ENCODE measurements around the gene PLPP2. TPM values are rescaled to one million over a fixed set of nuclear protein-coding genes. Genes with fewer than 3 reads are reported as not detected.

PLPP2 gene
- total RNA-seq, 1 donor from 2014 or later = 26.2 TPM

DNA sequence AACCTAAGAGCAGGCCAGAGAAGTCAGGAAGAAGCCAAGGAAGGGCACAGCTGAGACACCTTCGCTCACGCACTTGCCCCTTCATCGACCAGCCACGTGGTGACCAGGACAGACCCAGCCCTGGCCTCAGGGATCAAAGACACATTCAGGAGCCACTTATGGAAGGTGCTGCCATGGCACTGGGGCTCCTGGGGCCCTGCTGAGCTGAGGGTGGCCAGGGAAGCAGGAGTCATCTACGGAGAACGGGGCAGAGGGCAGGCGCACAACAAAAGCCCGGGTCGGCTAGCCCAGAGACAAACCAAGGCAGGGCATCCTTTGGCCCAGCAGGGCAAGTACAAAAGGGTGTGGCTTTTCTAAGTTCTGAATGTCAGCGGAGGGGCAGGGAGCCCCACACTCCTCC, 2.3 kb downstream of the PLPP2 start:
- no peak for DNase-seq (ENCODE audit: low spot score)
- no peaks in the 10 kb centered on the region for H3K9me3 Mint-ChIP-seq (ENCODE audit: unreplicated experiment)

DNA sequence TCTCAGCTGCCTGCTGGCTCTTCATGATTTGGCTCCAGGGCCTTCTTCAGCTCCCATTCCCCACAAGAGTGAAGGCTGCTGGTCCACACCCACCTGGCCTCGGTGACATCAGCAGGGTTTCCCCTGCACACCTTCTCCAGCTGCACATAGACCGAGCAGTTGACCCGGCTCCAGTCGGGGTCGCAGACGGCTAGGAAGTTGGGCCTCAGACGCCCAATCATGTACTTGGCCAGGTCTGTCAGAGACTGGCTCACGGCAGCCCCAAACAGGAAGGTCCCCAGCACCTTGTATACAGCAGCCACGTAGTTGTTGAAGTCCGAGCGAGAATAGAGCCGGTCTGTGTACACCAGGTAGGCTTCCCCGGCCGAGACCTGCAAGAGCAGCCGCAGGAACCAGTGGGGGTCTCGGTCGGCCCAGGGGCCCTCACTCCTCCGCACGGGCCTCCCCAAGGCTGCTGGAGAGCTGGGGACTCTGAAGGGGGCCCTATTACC, 3.8 kb downstream of the PLPP2 start:
- H3K4me1 Mint-ChIP-seq (ENCODE audit: unreplicated experiment) = peaks cover 5% of the 10 kb centered on the region
- no peak overlapping the region for H3K4me3 Mint-ChIP-seq (ENCODE audit: unreplicated experiment)
- TF ChIP-seq, protein P1, sequence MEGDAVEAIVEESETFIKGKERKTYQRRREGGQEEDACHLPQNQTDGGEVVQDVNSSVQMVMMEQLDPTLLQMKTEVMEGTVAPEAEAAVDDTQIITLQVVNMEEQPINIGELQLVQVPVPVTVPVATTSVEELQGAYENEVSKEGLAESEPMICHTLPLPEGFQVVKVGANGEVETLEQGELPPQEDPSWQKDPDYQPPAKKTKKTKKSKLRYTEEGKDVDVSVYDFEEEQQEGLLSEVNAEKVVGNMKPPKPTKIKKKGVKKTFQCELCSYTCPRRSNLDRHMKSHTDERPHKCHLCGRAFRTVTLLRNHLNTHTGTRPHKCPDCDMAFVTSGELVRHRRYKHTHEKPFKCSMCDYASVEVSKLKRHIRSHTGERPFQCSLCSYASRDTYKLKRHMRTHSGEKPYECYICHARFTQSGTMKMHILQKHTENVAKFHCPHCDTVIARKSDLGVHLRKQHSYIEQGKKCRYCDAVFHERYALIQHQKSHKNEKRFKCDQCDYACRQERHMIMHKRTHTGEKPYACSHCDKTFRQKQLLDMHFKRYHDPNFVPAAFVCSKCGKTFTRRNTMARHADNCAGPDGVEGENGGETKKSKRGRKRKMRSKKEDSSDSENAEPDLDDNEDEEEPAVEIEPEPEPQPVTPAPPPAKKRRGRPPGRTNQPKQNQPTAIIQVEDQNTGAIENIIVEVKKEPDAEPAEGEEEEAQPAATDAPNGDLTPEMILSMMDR (IDR thresholded peaks at IDR 0.05; ENCODE audit: unreplicated experiment) = no peak
- no peak for DNase-seq (ENCODE audit: low spot score)
- H3K9me3 Mint-ChIP-seq (ENCODE audit: unreplicated experiment) = no peaks in the 10 kb centered on the region
- H3K27ac Mint-ChIP-seq (ENCODE audit: unreplicated experiment) = no peak overlapping the region
- no peaks in the 10 kb centered on the region for H3K36me3 Mint-ChIP-seq (ENCODE audit: low read depth, unreplicated experiment)
- H3K27me3 Mint-ChIP-seq (ENCODE audit: unreplicated experiment) = peaks cover 11% of the 10 kb centered on the region

More for the DNA sequence above, 2.3 kb downstream of the PLPP2 start:
- TF ChIP-seq, protein P1 (IDR thresholded peaks at IDR 0.05; ENCODE audit: unreplicated experiment) = no peak
- Mint-ChIP-seq H3K4me1 (ENCODE audit: unreplicated experiment) (peaks cover 5% of the 10 kb centered on the region), H3K27me3 (ENCODE audit: unreplicated experiment) (peaks cover 16% of the 10 kb centered on the region), H3K4me3 (ENCODE audit: unreplicated experiment) (no peak overlapping the region), H3K27ac (ENCODE audit: unreplicated experiment) (peak overlapping the region; percentile 48), H3K36me3 (ENCODE audit: low read depth, unreplicated experiment) (peaks cover 3% of the 10 kb centered on the region)

DNA sequence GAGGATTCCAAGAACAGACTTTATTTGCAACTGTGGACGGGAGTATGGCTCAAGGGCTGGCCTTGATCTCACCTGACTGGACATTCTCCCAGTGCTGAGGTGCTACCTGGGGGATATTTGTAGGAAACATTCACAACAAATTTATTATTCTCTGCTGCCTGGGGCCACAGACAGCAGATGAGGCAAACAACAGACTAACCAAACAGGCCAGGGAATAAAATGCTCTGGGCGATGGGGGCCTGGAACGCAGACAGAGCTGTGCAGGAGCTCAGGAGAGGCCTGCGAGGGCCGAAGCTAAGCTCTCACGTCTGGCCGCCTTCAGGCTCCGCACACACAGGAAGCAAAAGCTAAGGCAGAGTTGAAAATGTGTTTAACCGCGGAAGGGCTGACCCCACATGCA, 7.8 kb downstream of the PLPP2 start:
- no peak for DNase-seq (ENCODE audit: low spot score)
- H3K27ac Mint-ChIP-seq (ENCODE audit: unreplicated experiment) = no peak overlapping the region
- H3K27me3 Mint-ChIP-seq (ENCODE audit: unreplicated experiment) = peaks cover 3% of the 10 kb centered on the region
- no peak overlapping the region for H3K4me3 Mint-ChIP-seq (ENCODE audit: unreplicated experiment)
- no peaks in the 10 kb centered on the region for H3K36me3 Mint-ChIP-seq (ENCODE audit: low read depth, unreplicated experiment)
- H3K9me3 Mint-ChIP-seq (ENCODE audit: unreplicated experiment) = no peaks in the 10 kb centered on the region
- no peaks in the 10 kb centered on the region for H3K4me1 Mint-ChIP-seq (ENCODE audit: unreplicated experiment)
- TF ChIP-seq, protein P1 (IDR thresholded peaks at IDR 0.05; ENCODE audit: unreplicated experiment) = no peak

DNA sequence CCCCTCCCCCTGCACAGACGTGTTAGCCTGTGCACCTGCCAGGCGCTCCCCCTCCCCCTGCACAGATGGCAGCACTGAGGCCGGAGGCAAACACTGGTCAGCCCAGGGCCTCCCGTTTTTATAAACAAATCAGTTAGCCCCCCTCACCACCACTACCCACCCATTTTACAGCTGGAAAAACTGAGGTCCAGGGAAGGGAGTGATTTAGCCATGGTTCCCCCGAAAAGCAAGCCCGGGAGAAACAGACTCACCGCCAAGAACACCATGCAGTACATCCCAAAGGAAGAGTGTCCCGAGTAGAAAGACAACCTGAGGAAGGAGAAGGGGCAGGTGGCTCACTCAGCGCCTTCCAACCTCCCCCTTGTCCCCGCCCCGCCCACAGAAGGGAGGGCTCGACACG, 8.7 kb downstream of the PLPP2 start:
- Mint-ChIP-seq H3K4me1 (ENCODE audit: unreplicated experiment) (no peaks in the 10 kb centered on the region), H3K36me3 (ENCODE audit: low read depth, unreplicated experiment) (no peaks in the 10 kb centered on the region), H3K27ac (ENCODE audit: unreplicated experiment) (no peak overlapping the region), H3K4me3 (ENCODE audit: unreplicated experiment) (no peak overlapping the region), H3K9me3 (ENCODE audit: unreplicated experiment) (no peaks in the 10 kb centered on the region), H3K27me3 (ENCODE audit: unreplicated experiment) (peaks cover 3% of the 10 kb centered on the region)
- DNase-seq (ENCODE audit: low spot score) = no peak
- TF ChIP-seq, protein P1 (IDR thresholded peaks at IDR 0.05; ENCODE audit: unreplicated experiment) = no peak

DNA sequence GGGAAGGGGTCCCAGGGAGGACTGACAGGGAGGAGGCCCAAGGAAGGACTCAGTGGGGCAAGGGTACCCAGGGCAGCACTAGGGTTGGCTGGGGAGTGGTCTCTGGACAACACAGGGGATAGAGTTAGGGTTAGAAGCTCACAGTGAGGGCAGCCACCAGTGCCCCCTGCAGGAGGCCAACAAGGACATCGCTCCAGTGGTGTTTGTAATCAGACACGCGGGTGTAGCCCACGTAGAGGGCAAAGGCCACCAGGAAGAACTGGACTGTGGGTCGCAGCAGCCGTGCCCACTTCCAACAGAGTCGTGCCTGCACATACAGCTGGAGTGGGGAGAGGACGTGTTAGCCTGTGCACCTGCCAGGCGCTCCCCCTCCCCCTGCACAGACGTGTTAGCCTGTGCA, 9.2 kb downstream of the PLPP2 start:
- DNase-seq (ENCODE audit: low spot score) = no peak
- no peaks in the 10 kb centered on the region for H3K36me3 Mint-ChIP-seq (ENCODE audit: low read depth, unreplicated experiment)
- H3K27me3 Mint-ChIP-seq (ENCODE audit: unreplicated experiment) = peaks cover 1% of the 10 kb centered on the region
- H3K4me1 Mint-ChIP-seq (ENCODE audit: unreplicated experiment) = no peaks in the 10 kb centered on the region
- TF ChIP-seq, protein P1 (IDR thresholded peaks at IDR 0.05; ENCODE audit: unreplicated experiment) = no peak
- H3K27ac Mint-ChIP-seq (ENCODE audit: unreplicated experiment) = no peak overlapping the region
- no peak overlapping the region for H3K4me3 Mint-ChIP-seq (ENCODE audit: unreplicated experiment)
- no peaks in the 10 kb centered on the region for H3K9me3 Mint-ChIP-seq (ENCODE audit: unreplicated experiment)

All from endothelial cell (in vitro differentiated cells).